Right lung (tissue), 5 donors: Measurements from ENCODE around the gene HK1. TPM values are rescaled to one million over a fixed set of nuclear protein-coding genes. Genes with fewer than 3 reads are reported as not detected.

Source experiments
- DNase-seq, 2 donors: peaks; one replicate each; pipeline ENCODE4 v3.0.0-alpha.2; 2013
- polyA plus RNA-seq, 5 donors: library from polyadenylated mRNA; unstranded; fragments of 120-200 nt; gene quantifications; one replicate each; pipeline versions ENCODE4 v1.2.1 to v1.2.3, GENCODE V29; 2013; ENCODE audit warnings: inconsistent platforms in 1 of 5, low replicate concordance in 1 of 5; ENCODE audit not compliant: insufficient read length in 5 of 5, insufficient read depth in 1 of 5

HK1 gene
- polyA plus RNA-seq, 5 donors: 45.5 to 62.7 (median 53.4) TPM

GRCh38 chr10:69418052-69418752 is 139.9 kb downstream of the HK1 start:
- no peak for DNase-seq

- no peak for DNase-seq
Measured at GRCh38 chr10:69419096-69419743, 140.9 kb downstream of the HK1 start.

- DNase-seq: no peak
Measured at GRCh38 chr10:69419744-69420126, 141.4 kb downstream of the HK1 start.

GRCh38 chr10:69421611-69422308 is 143.5 kb downstream of the HK1 start:
- DNase-seq: no peak

- no peak for DNase-seq
Measured at GRCh38 chr10:69422676-69423075, 144.4 kb downstream of the HK1 start.

- DNase-seq: no peak
Measured at GRCh38 chr10:69425041-69425440, 146.7 kb downstream of the HK1 start.

- no peak for DNase-seq
Measured at GRCh38 chr10:69425511-69426298, 147.4 kb downstream of the HK1 start.

- no peak for DNase-seq
Measured at GRCh38 chr10:69426376-69426727, 148.1 kb downstream of the HK1 start.

- DNase-seq: no peak
Measured at GRCh38 chr10:69428165-69428564, 149.9 kb downstream of the HK1 start.

- DNase-seq: no peak
Measured at GRCh38 chr10:69434169-69434568, 155.9 kb downstream of the HK1 start.

- no peak for DNase-seq
Measured at GRCh38 chr10:69434926-69435325, 156.6 kb downstream of the HK1 start.

- no peak for DNase-seq
Measured at GRCh38 chr10:69435966-69436520, 157.7 kb downstream of the HK1 start.

- DNase-seq: no peak
Measured at GRCh38 chr10:69437321-69438259, 159.3 kb downstream of the HK1 start.

- no peak for DNase-seq
Measured at GRCh38 chr10:69438536-69439349, 160.4 kb downstream of the HK1 start.

- no peak for DNase-seq
Measured at GRCh38 chr10:69439350-69439739, 161.0 kb downstream of the HK1 start.

GRCh38 chr10:69439813-69440506 is 161.7 kb downstream of the HK1 start:
- peak in 1 of 2 donors; percentile 50 for DNase-seq

- DNase-seq: no peak
Measured at GRCh38 chr10:69443354-69443753, 165.1 kb downstream of the HK1 start.

GRCh38 chr10:69445041-69445440 is 166.7 kb downstream of the HK1 start:
- no peak for DNase-seq

- no peak for DNase-seq
Measured at GRCh38 chr10:69446229-69446628, 167.9 kb downstream of the HK1 start.
